ENCODE measurements around the gene MACROD2.

Gene MACROD2

GRCh38 chr20:14824996-14825395 lies 829.7 kb downstream of the MACROD2 start:
- no peak for ATAC-seq
- no peak for TF ChIP-seq ZFP30 (CRISPR knock-in tag; IDR thresholded peaks at IDR 0.05)
- TF ChIP-seq ZNF70 (CRISPR knock-in tag; IDR thresholded peaks at IDR 0.05): no peak
- TF ChIP-seq TCF4 (CRISPR knock-in tag; IDR thresholded peaks at IDR 0.05; ENCODE audit: borderline replicate concordance): no peak
- no peak for TF ChIP-seq SNAI2 (CRISPR knock-in tag; IDR thresholded peaks at IDR 0.05)
- TF ChIP-seq, protein P1, sequence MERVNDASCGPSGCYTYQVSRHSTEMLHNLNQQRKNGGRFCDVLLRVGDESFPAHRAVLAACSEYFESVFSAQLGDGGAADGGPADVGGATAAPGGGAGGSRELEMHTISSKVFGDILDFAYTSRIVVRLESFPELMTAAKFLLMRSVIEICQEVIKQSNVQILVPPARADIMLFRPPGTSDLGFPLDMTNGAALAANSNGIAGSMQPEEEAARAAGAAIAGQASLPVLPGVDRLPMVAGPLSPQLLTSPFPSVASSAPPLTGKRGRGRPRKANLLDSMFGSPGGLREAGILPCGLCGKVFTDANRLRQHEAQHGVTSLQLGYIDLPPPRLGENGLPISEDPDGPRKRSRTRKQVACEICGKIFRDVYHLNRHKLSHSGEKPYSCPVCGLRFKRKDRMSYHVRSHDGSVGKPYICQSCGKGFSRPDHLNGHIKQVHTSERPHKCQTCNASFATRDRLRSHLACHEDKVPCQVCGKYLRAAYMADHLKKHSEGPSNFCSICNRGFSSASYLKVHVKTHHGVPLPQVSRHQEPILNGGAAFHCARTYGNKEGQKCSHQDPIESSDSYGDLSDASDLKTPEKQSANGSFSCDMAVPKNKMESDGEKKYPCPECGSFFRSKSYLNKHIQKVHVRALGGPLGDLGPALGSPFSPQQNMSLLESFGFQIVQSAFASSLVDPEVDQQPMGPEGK (CRISPR knock-in tag; IDR thresholded peaks at IDR 0.05; ENCODE audit: borderline replicate concordance): no peak
- TF ChIP-seq ZNF8 (CRISPR knock-in tag; IDR thresholded peaks at IDR 0.05): no peak
- TF ChIP-seq CSDC2 (CRISPR knock-in tag; IDR thresholded peaks at IDR 0.05): no peak
- TF ChIP-seq ZFP3 (CRISPR knock-in tag; IDR thresholded peaks at IDR 0.05): no peak
- TF ChIP-seq ARNTL (CRISPR knock-in tag; IDR thresholded peaks at IDR 0.05; ENCODE audit: borderline replicate concordance, low read depth): no peak
- no peak for TF ChIP-seq RARB (CRISPR knock-in tag; IDR thresholded peaks at IDR 0.05)
- TF ChIP-seq, protein P2, sequence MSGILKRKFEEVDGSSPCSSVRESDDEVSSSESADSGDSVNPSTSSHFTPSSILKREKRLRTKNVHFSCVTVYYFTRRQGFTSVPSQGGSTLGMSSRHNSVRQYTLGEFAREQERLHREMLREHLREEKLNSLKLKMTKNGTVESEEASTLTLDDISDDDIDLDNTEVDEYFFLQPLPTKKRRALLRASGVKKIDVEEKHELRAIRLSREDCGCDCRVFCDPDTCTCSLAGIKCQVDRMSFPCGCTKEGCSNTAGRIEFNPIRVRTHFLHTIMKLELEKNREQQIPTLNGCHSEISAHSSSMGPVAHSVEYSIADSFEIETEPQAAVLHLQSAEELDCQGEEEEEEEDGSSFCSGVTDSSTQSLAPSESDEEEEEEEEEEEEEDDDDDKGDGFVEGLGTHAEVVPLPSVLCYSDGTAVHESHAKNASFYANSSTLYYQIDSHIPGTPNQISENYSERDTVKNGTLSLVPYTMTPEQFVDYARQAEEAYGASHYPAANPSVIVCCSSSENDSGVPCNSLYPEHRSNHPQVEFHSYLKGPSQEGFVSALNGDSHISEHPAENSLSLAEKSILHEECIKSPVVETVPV (CRISPR knock-in tag; IDR thresholded peaks at IDR 0.05): no peak
- no peak for TF ChIP-seq BACH2 (CRISPR knock-in tag; IDR thresholded peaks at IDR 0.05; ENCODE audit: borderline replicate concordance)
- TF ChIP-seq ZNF565 (CRISPR knock-in tag; conservative IDR thresholded peaks at IDR 0.05; ENCODE audit: low read depth): no peak
- TF ChIP-seq ESRRG (CRISPR knock-in tag; IDR thresholded peaks at IDR 0.05): no peak
- TF ChIP-seq TSHZ2 (CRISPR knock-in tag; IDR thresholded peaks at IDR 0.05): no peak
- TF ChIP-seq GLIS3 (CRISPR knock-in tag; IDR thresholded peaks at IDR 0.05): no peak
- TF ChIP-seq TOX (CRISPR knock-in tag; IDR thresholded peaks at IDR 0.05; ENCODE audit: borderline replicate concordance): no peak
- no peak for TF ChIP-seq ZC3H10 (CRISPR knock-in tag; IDR thresholded peaks at IDR 0.05)
- TF ChIP-seq, protein P3, sequence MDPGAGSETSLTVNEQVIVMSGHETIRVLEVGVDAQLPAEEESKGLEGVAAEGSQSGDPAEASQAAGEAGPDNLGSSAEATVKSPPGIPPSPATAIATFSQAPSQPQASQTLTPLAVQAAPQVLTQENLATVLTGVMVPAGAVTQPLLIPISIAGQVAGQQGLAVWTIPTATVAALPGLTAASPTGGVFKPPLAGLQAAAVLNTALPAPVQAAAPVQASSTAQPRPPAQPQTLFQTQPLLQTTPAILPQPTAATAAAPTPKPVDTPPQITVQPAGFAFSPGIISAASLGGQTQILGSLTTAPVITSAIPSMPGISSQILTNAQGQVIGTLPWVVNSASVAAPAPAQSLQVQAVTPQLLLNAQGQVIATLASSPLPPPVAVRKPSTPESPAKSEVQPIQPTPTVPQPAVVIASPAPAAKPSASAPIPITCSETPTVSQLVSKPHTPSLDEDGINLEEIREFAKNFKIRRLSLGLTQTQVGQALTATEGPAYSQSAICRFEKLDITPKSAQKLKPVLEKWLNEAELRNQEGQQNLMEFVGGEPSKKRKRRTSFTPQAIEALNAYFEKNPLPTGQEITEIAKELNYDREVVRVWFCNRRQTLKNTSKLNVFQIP (CRISPR knock-in tag; IDR thresholded peaks at IDR 0.05; ENCODE audit: borderline replicate concordance, low read depth): no peak

DNA sequence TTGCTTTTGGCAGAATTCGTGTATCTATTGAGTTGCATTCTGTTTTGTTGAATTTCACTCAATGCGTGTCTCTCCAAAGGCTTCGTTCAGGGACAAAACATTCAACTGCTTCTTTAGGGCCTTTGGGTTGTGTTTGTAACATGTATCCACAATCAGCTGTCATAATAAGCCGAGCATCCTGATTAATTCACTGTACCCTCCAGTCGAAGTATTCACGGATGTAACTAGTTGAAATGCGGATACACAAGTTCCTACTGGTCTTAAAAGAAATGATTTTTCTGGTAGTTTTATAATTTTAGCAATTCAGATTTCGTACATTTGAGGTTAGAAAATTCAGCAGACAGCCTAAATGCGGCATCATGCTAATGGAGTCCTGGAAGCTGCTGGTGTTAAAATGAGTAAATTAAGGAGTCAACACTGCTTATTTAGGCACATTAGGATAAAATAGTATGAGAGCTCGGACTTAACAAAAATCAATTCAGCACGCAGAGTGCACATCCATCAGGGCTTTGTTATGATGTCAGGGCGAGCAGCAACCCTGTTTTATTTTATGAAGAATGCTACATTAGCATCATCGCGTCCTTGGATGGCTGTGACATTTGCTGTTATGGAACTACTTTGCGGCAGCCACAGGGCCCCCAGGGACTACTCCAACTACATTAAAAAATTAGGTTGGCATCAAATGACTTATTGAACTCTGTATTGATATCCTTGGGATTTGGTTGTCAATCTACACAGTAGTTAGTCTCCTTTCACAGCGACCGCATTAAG lies 831.4 kb downstream of the MACROD2 start:
- no peak for ATAC-seq
- TF ChIP-seq ESRRG (CRISPR knock-in tag; IDR thresholded peaks at IDR 0.05) (no peak), ZNF565 (CRISPR knock-in tag; conservative IDR thresholded peaks at IDR 0.05; ENCODE audit: low read depth) (no peak), ZNF70 (CRISPR knock-in tag; IDR thresholded peaks at IDR 0.05) (no peak)
- TF ChIP-seq, protein P2 (CRISPR knock-in tag; IDR thresholded peaks at IDR 0.05): no peak
- TF ChIP-seq, protein P4, sequence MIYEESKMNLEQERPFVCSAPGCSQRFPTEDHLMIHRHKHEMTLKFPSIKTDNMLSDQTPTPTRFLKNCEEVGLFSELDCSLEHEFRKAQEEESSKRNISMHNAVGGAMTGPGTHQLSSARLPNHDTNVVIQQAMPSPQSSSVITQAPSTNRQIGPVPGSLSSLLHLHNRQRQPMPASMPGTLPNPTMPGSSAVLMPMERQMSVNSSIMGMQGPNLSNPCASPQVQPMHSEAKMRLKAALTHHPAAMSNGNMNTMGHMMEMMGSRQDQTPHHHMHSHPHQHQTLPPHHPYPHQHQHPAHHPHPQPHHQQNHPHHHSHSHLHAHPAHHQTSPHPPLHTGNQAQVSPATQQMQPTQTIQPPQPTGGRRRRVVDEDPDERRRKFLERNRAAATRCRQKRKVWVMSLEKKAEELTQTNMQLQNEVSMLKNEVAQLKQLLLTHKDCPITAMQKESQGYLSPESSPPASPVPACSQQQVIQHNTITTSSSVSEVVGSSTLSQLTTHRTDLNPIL (CRISPR knock-in tag; IDR thresholded peaks at IDR 0.05; ENCODE audit: low read depth): no peak
